HG03575 (cell line): ENCODE data around the gene GRAMD4.

Source experiments
- ATAC-seq: cut with Tn5 transposase; IDR thresholded peaks from one replicate; pipeline ENCODE4 v1.9.1; 2021; ENCODE audit not compliant: unreplicated experiment, insufficient number of reproducible peaks, low FRiP score; ENCODE audit errors: extremely low read depth

The GRAMD4 gene

DNA sequence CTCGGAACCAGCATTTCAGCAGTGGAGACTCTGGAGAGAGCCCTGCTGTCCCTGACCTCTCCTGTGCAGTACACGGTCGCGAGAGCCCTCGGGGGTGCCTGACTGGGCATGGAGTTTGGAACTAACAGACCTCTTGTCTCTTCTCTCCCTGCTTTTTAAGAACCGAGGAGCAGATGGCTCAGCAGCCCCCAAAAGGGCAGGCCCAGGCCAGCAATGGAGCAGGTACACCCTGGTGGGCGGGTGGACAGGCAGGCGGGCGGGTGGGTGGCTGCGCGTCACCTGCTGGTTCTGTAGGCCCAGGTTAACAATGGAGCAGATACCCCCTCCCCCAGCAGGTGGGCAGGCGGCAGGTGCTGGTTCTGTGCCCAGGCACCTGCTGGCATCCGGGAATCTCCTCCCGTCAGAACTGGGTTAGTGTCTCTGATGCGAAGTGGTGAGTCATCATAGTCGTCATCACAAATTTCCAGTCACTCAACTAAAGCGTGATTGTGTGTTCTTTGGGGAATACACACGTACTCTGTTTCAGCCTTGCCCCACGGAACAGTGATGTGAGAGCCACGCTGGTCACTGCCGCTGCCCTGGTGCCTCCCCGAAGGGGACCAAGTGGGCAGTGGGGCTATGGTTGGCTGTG, 41.1 kb downstream of the GRAMD4 start:
- no peak for ATAC-seq

DNA sequence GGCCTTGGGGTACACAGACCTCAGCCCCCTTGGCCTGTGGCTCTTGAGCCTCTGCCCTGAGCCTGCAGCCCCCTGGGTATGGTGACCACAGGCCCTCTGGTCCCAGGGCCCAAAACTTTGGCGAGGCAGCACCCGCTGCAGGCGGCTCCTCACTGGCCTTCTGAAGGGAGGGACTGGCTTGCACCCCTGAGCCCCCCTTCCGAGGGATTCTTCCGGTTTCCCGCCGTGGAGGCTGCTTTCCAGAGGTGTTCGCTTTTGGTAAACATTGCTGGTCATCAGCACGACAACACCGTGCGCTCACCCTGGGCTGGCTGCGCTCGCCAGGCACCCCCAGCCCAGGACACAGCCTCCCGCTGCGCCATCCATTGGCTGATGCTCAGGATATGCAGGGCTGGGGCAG, 42.0 kb downstream of the GRAMD4 start:
- no peak for ATAC-seq

DNA sequence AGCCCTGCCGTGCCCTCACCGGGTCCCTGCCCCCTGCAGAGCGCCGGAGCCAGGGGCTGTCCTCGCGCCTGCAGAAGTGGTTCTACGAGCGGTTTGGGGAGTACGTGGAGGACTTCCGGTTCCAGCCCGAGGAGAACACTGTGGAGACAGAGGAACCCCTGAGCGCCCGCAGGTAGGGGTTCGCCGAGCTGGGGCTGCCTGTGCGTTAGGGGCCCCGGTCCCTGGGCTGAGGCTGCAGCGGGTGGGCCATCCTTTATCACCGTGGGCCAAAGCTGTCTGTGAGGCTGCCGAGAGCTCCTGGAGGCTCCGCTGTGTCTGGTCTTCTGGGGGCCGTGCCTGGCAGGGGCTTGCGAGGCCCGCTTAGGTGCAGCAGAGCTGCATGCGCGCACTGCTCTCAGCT, 42.8 kb downstream of the GRAMD4 start:
- ATAC-seq: no peak

DNA sequence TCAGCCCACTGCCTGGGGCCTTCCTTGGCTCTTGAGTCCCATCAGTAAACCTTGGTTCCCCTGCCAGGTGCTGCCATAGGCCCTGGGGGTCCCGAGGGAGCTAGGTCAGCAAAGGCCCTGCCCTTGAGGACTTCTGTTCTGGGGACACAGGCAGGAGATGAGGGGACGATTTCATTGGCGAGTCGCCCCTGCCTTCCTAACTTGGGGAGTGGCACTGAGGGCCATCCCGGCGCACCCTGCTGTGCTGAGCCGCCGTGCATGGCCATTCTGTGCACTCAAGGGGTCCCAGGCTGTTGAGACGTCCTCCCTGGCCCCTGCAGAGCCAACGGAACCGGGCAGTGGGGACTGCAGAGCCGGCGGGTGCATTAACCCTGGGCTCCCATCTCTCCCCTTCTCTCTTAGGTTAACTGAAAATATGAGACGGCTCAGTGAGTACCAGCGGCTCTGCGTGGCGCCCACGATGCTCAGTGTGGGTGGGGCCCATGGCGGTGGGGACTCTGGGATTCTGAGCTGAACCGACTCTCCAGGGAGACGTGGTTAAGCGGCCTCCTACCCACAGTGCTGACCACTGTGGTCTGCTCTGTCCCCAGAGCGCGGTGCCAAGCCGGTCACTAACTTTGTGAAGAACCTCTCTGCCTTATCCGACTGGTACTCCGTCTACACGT, 43.4 kb downstream of the GRAMD4 start:
- no peak for ATAC-seq

DNA sequence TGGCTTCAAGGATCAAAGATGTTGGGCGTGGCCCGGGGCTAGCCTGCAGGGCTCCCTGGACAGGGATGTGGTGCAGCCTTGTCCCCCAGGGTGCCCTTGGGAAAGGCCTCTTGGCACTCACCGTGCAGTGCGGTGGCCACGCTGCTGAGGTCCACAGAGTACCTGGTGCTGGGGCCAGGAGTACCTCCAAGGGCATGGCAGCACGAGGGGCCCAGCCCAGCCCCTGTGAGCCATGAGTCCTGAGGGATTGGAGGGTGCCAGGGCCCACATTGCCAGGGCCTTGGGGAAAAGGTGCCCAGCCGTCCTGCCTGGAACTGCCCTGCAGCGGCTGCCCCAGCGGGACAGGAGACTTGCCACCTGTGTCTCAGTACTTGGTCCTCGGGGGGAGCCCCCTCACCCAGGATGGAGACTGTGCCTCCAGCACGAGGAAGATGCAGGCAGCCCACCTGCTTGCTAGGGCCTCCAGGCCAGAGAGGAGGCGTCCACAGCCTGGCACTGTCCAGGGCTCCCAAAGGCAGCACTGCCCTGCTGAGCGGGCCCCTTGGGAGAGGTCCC, 44.2 kb downstream of the GRAMD4 start:
- ATAC-seq: no peak

DNA sequence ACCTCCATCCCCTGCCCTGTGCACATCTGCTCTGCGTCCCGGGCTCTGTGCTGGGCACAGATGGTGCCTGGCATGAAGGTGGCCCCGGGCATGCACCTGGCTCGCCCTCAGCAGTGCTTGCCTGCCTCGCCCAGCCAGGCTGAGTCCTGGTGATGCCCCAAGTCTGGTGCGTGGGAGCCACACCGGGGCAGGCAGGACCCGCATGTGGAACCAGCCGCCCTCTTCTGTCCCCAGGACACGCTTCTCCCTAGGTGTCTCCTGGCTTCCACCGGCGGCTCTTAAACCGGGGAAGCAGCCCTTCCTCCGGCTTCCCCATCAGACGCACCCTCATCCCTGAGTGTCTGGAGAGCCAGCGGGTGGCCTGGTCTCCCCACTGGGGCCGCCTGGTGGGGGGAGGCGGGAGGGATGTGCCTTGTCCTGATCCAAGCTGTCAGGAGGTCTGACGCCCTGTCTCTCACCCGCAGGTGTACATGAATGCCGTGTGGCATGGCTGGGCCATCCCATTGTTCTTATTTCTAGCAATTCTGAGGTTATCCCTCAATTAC, 45.0 kb downstream of the GRAMD4 start:
- ATAC-seq: no peak

DNA sequence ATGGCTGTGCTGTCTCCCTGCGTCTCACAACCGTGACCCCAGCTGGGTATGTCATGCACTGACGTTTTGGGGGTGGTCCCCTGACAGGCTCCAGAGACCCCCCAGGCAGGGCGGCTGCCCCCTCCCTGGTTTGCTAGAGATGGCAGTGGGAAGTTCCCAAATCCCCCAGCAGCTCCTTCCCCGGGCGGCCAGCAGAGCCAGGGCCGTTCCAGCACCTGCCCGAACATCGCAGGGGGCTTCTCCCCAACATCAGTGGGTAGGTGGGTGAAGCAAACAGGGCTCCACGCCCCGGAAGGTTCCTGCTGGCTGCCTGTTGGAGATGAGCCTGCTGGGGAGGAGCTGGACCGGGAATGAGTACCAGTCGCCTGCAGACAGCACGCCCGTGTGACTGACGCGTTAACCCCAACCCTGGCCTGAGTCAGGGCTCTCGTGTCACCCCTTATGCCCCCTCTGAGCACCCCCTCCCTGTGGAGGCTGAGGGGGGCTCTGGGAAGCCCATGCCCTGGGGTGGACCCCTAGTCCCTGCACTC, 45.6 kb downstream of the GRAMD4 start:
- no peak for ATAC-seq

DNA sequence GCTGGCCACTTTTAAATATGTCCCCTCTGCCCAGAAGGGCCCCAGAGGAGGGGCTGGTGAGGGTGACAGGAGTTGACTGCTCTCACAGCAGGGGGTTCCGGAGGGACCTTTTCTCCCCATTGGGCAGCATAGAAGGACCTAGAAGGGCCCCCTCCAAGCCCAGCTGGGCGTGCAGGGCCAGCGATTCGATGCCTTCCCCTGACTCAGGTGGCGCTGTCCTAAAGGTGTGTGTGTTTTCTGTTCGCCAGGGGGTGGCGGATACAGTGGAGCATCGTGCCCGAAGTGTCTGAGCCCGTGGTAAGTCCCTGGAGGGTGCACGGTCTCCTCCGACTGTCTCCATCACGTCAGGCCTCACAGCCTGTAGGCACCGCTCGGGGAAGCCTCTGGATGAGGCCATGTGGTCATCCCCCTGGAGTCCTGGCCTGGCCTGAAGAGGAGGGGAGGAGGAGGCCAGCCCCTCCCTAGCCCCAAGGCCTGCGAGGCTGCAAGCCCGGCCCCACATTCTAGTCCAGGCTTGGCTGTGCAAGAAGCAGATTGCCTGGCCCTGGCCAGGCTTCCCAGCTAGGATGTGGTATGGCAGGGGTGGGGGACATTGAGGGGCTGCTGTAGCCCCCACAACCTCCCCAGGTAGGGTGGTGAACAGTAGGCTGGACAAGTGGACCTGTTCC, 46.5 kb downstream of the GRAMD4 start:
- no peak for ATAC-seq

DNA sequence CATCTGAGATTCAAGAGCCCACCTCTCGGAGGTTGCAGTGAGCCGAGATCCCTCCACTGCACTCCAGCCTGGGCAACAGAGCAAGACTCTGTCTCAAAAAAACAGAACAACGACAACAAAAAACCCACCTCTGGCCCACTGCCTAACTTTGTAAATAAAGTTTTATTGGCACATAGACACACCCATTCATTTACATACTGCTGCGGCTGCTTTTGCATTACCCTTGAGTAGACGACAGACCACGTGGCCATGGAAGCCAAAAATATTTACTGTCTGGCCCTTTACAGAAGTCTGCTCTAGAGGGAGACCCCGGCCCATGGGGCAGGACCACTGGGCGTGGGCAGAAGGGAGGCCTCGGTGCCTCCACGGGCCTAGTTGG, 47.0 kb downstream of the GRAMD4 start:
- ATAC-seq: no peak

DNA sequence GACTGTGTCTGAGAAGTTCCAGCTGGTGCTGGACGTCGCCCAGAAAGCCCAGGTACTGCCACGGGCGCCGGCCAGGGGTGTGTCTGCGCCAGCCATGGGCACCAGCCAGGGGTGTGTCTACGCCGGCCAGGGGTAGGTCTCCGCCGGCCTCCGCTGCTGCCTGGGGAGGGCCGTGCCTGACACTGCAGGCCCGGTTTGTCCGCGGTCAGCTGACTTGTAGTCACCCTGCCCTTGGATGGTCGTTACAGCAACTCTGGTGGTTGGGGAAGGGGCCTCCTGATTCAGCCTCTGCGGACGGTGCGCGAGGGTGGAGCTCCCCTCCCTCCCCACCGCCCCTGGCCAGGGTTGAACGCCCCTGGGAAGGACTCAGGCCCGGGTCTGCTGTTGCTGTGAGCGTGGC, 47.9 kb downstream of the GRAMD4 start:
- no peak for ATAC-seq

DNA sequence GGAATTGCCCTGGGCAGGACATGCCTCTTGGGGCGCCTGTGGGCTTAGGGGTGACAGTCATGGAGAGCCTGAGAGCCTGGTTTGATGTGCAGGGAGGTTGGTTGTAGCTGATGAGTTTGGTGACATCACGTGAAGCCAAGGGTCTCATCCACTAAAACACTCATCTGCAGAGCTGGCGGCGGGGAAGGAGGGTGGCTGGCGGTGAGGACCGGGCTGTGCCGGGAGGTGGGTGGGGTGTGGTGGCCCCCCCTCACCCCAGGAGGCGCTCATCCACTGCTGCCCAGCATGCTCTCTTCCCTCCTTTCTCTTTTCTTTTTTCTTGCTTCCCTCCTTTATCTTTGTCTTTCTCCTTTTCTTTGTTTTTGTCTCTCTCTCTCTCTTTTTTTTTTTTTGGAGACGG, 49.0 kb downstream of the GRAMD4 start:
- ATAC-seq: no peak

DNA sequence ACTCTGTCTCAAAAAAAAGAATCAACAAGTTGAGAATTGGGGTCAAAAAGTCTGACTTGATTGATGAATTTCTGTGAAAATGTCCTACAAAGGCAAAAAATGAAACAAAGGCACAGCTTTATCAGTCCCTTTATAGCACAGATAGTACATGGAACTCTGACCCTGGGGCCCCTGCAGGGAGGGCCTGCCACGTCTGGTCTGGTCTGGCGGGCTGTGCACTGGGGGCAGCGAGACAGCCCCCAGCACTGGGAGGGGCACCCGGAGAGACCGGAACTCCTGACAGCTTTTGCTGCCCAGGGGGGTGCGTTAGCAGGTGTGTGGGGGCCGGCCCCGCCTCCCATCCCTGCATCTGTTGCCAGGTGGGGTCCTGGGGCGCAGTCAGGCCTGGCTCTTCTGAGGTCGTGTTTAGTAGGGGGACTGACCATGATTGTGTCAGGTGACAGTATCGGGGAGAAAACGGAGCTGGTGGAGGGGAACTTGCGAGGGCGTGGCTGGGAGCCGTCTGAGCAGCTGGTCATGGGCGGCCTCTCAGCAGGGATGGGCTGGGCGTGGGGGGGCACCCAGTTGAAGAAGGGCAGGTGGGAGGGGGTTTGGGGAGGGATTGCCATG, 51.7 kb downstream of the GRAMD4 start:
- no peak for ATAC-seq

DNA sequence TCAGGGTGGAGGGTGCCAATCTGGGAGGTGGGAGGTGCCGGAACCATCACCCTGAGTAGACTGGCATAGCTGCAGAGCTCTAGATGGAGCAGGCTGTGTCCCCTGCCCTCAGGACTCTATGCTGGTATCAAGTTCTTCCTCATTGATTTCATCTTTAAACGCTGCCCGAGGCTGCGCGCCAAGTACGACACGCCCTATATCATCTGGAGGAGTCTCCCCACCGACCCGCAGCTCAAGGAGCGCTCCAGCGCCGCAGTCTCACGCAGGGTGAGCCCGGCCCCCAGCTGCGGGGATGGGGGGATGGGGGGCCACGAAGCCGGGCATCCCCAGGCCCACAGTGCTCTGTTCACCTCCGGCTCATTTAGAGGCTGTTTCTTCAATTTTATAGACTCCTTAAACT, 52.5 kb downstream of the GRAMD4 start:
- ATAC-seq: no peak

DNA sequence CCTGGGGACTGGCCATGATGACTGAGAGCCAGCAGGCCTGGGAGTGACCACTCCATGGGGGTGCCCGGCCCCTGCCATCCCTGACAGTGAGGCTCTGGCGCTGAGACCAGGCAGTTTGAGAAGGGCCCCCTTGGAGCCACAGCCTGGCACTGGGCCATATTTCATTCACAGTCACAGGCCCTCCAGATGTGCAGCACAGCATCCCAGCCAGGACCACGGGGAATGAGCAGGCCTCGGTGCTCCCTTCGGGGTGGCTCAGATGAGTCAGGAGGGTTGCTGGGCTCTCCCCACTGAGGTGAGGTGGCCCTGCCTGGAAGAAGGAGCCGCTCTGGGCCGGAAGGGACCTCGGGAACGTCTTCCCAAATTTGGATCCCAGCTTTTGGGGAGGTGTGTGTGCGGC, 53.0 kb downstream of the GRAMD4 start:
- ATAC-seq: no peak

DNA sequence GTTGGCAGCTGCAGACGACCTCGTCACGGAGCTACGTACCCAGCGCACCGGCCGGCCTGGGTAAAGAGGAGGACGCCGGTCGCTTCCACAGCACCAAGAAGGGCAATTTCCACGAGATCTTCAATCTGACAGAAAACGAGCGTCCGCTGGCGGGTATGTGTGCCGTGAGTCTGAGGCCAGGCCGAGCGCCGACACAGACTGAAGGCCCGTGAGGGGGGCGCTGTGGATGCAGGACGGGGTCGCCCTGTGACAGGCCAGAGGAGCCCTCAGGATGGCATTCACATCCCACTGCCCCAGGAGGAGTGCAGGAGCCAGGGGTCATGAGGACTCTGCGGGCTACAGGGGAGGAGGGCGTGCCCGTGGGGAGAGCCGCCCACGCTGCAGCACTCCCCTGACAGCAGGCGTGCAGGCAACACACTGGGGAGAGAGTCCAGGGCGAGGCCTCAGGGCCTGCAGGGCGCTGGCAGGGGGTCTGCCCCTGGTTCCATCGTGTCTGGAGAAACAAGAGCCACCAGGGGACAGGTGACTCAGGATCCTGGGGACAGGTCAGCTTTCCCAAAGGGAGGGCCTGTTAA, 53.6 kb downstream of the GRAMD4 start:
- no peak for ATAC-seq

DNA sequence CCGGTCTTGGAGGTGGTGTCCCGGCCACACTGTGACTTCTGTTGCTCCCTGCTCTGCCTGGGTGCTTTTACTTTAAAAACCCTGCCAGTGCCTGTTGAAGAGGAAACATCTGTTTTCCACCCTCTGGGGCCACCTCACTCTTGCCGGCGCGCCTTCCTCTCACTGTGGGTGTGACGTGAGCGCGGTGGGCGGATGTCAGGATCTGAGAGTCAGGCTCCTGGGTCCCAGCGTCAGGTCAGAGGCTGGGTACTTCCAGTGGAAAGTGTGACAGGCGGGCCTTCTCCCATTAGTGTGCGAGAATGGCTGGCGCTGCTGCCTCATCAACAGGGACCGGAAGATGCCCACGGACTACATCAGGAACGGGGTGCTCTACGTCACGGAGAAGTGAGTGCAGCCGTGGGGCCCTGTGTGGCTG, 54.2 kb downstream of the GRAMD4 start:
- ATAC-seq: no peak

DNA sequence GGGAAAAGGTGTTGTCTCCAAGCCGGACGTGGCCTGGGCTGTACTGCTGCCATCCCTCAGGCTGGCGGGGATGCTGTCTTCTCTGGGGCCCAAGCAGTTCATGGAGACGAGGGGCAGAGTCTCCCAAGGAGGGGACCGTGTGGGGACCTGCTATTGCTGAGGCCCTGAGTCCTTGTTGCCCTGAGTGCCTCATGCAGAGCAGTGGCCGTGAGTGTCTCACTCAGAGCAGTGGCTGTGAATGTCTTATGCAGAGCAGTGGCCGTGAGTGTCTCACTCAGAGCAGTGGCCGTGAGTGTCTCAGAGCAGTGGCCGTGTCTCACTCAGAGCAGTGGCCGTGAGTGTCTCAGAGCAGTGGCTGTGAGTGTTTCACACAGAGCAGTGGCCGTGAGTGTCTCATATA, 54.7 kb downstream of the GRAMD4 start:
- ATAC-seq: no peak

DNA sequence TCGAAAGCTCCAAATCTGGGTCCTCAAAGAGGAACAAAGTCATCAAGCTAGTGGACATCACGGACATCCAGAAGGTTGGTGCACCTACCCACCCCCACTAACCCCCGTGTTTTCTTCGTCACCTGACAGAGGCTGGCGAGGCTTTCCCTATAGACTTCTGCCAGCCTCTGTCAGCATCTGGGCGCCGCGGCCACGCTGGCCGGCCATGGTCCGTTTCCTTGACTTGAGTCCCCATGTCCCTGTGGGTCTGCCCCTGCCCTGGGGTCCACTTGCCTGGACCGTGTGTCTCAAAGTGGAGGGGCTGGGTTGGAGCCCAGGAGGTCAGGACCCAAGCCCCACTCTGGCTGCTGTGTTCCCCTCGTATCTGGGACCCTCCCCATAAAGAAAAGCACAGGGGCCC, 55.3 kb downstream of the GRAMD4 start:
- no peak for ATAC-seq

DNA sequence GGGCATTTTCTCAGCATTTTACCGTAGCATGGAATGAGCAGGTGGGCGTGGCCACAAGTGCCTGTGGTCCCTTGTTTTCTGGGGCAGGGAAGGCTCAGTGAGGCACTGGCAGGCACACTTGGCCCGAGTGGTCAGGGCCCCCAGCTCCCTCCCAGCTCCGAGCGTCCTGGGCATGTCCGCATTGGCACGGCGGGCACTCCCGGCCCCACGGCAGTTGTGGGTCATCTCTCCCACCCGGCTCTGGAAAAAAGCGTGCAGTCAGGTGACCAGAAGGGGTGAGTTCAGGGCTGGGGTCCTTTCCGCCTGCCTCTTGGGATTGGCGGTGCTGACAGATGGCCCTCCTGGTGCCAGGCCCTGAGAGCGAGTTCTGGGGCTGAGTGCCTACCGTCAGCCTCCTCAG, 55.8 kb downstream of the GRAMD4 start:
- ATAC-seq: no peak
